ENCODE data around the gene KLK1. TPM values are rescaled to one million over a fixed set of nuclear protein-coding genes. Genes with fewer than 3 reads are reported as not detected.

The KLK1 gene
- total RNA-seq, 4 donors from 2014 or later = 0.41 TPM; not detected in 3

GRCh38 chr19:50792272-50793250 lies 31.0 kb downstream of the KLK1 start:
- DNase-seq = no peak
- H3K27me3 ChIP-seq = peaks cover 0 to 3% (median 0%) of the 10 kb centered on the region in 3 donors
- TF ChIP-seq CTCF (IDR thresholded peaks at IDR 0.05 in 4 of 5, conservative IDR thresholded peaks at IDR 0.05 in 1 of 5) = no peak

GRCh38 chr19:50791594-50792271 lies 31.9 kb downstream of the KLK1 start:
- in situ Hi-C loops (cut with MboI; ENCODE audit: low sequenced_read_pairs in 4 of 4) = loop anchor here in 3 of 4 donors (25.0 kb wide), 1 partner anchor 254 kb away; no protein-coding TSS in a partner anchor
- DNase-seq (no peak), ATAC-seq (no peak)
- Histone ChIP-seq H3K9me3 (no peaks in the 10 kb centered on the region), H3K27ac (no peak overlapping the region), H3K36me3 (no peaks in the 10 kb centered on the region), H3K4me1 (no peaks in the 10 kb centered on the region), H3K27me3 (peaks cover 0 to 3% (median 0%) of the 10 kb centered on the region in 3 donors), H3K4me3 (no peak overlapping the region)
- TF ChIP-seq CTCF (IDR thresholded peaks at IDR 0.05 in 4 of 5, conservative IDR thresholded peaks at IDR 0.05 in 1 of 5) (no peak), POLR2A (IDR thresholded peaks at IDR 0.05) (no peak)
- intact Hi-C loops (cut with DNase I; ENCODE audit: low total_unique reads) = no loop called here

More at GRCh38 chr19:50792272-50793250, 31.0 kb downstream of the KLK1 start:
- in situ Hi-C loops (cut with MboI; ENCODE audit: low sequenced_read_pairs in 4 of 4) (loop anchor here in 3 of 4 donors (25.0 kb wide), 1 partner anchor 255 kb away; no protein-coding TSS in a partner anchor), intact Hi-C loops (cut with DNase I; ENCODE audit: low total_unique reads) (no loop called here)
- no peaks in the 10 kb centered on the region for H3K9me3 ChIP-seq
- no peak overlapping the region for H3K27ac ChIP-seq
- no peak overlapping the region for H3K4me3 ChIP-seq
- no peaks in the 10 kb centered on the region for H3K4me1 ChIP-seq
- H3K36me3 ChIP-seq = peaks cover 0 to 6% of the 10 kb centered on the region in 2 donors
- no peak for ATAC-seq

GRCh38 chr19:50790922-50791467 lies 32.6 kb downstream of the KLK1 start:
- Histone ChIP-seq H3K27me3 (peaks cover 0 to 3% (median 0%) of the 10 kb centered on the region in 3 donors), H3K36me3 (no peaks in the 10 kb centered on the region), H3K4me1 (no peaks in the 10 kb centered on the region), H3K4me3 (no peak overlapping the region), H3K27ac (no peak overlapping the region), H3K9me3 (no peaks in the 10 kb centered on the region)
- ATAC-seq (no peak), DNase-seq (no peak)
- no peak for TF ChIP-seq POLR2A (IDR thresholded peaks at IDR 0.05)
- TF ChIP-seq CTCF (IDR thresholded peaks at IDR 0.05 in 4 of 5, conservative IDR thresholded peaks at IDR 0.05 in 1 of 5) = no peak
- intact Hi-C loops (cut with DNase I; ENCODE audit: low total_unique reads) (no loop called here), in situ Hi-C loops (cut with MboI; ENCODE audit: low sequenced_read_pairs in 4 of 4) (loop anchor here in 3 of 4 donors (25.0 kb wide), 1 partner anchor 254 kb away; no protein-coding TSS in a partner anchor)

- no peak for TF ChIP-seq POLR2A (IDR thresholded peaks at IDR 0.05)
- no peak for TF ChIP-seq CTCF (IDR thresholded peaks at IDR 0.05 in 4 of 5, conservative IDR thresholded peaks at IDR 0.05 in 1 of 5)
- in situ Hi-C loops (cut with MboI; ENCODE audit: low sequenced_read_pairs in 4 of 4) (loop anchor here in 3 of 4 donors (25.0 kb wide), 1 partner anchor 253 kb away; no protein-coding TSS in a partner anchor), intact Hi-C loops (cut with DNase I; ENCODE audit: low total_unique reads) (no loop called here)
- no peaks in the 10 kb centered on the region for H3K9me3 ChIP-seq
- no peak within 1 kb of the TSS for H3K4me3 ChIP-seq
- ATAC-seq (no peak), DNase-seq (no peak)
- H3K27ac ChIP-seq = no peak within 1 kb of the TSS
- H3K4me1 ChIP-seq = no peaks in the 10 kb centered on the region
- peaks cover 0 to 3% (median 0%) of the 10 kb centered on the region in 3 donors for H3K27me3 ChIP-seq
- H3K36me3 ChIP-seq = no peaks in the 10 kb centered on the region
Observed at GRCh38 chr19:50790396-50790795, 33.2 kb downstream of the KLK1 start, which contains the start of gene ACP4. Gene ACP4, plus strand, starts transcription at chr19:50790415. Its CDS starts 0 bp downstream, at chr19:50790415.
